ENCODE results near the gene SAFB. TPM values are rescaled to one million over a fixed set of nuclear protein-coding genes. Genes with fewer than 3 reads are reported as not detected.

SAFB gene
- total and polyA plus RNA-seq, 12 donors: 42.8 to 72.5 (median 50.2) TPM

- intact Hi-C loops (cut with DNase I): no loop called here
- DNase-seq (no peak), ATAC-seq (no peak)
- Histone ChIP-seq H3K4me1 (peaks cover 10 to 79% (median 58%) of the 10 kb centered on the region in 9 donors), H3K36me3 (peaks cover 0 to 49% (median 8%) of the 10 kb centered on the region in 9 donors), H3K27me3 (no peaks in the 10 kb centered on the region), H3K9me3 (no peaks in the 10 kb centered on the region), H3K27ac (peak overlapping the region in 1 of 10 donors; percentile 8), H3K4me3 (no peak overlapping the region)
- WGBS, 2 donors: 86 to 92% methylated on average over 5 of the region's 5 CpGs
- TF ChIP-seq CTCF (IDR thresholded peaks at IDR 0.05): no peak
These were observed 9.8 kb downstream of the SAFB start for GRCh38 chr19:5632657-5633056.

- Histone ChIP-seq H3K4me3 (no peak overlapping the region), H3K4me1 (peaks cover 10 to 54% (median 35%) of the 10 kb centered on the region in 9 donors), H3K9me3 (no peaks in the 10 kb centered on the region), H3K27ac (no peak overlapping the region), H3K36me3 (peaks cover 0 to 22% (median 0%) of the 10 kb centered on the region in 9 donors), H3K27me3 (no peaks in the 10 kb centered on the region)
- 80 to 85% methylated on average over 6 of the region's 6 CpGs for WGBS, 2 donors
- DNase-seq: no peak
- no peak for ATAC-seq
- intact Hi-C loops (cut with DNase I): no loop called here
- TF ChIP-seq CTCF (IDR thresholded peaks at IDR 0.05): no peak
These were observed 12.5 kb downstream of the SAFB start for GRCh38 chr19:5635427-5635826.

GRCh38 chr19:5637971-5638370 is 15.1 kb downstream of the SAFB start:
- Histone ChIP-seq H3K27ac (no peak overlapping the region), H3K27me3 (no peaks in the 10 kb centered on the region), H3K4me1 (peaks cover 0 to 34% (median 13%) of the 10 kb centered on the region in 9 donors), H3K4me3 (no peak overlapping the region), H3K9me3 (no peaks in the 10 kb centered on the region), H3K36me3 (peaks cover 0 to 41% (median 14%) of the 10 kb centered on the region in 9 donors)
- TF ChIP-seq CTCF (IDR thresholded peaks at IDR 0.05): no peak
- ATAC-seq: no peak
- intact Hi-C loops (cut with DNase I): no loop called here
- DNase-seq: no peak
- 67 to 69% methylated on average over 1 of the region's 1 CpG for WGBS, 2 donors

- ATAC-seq (no peak), DNase-seq (no peak)
- no peaks in the 10 kb centered on the region for H3K27me3 ChIP-seq
- H3K36me3 ChIP-seq: peaks cover 0 to 69% (median 24%) of the 10 kb centered on the region in 9 donors
- H3K4me3 ChIP-seq: no peak overlapping the region
- intact Hi-C loops (cut with DNase I): no loop called here
- no peak overlapping the region for H3K27ac ChIP-seq
- H3K4me1 ChIP-seq: peaks cover 0 to 15% (median 6%) of the 10 kb centered on the region in 9 donors
- 86 to 90% methylated on average over 4 of the region's 4 CpGs for WGBS, 2 donors
- TF ChIP-seq CTCF (IDR thresholded peaks at IDR 0.05): no peak
- no peaks in the 10 kb centered on the region for H3K9me3 ChIP-seq
These were observed 18.3 kb downstream of the SAFB start for GRCh38 chr19:5641171-5641570.
